HFFc6 (cell line): ENCODE data around the gene ZBED5. TPM values are rescaled to one million over a fixed set of nuclear protein-coding genes. Genes with fewer than 3 reads are reported as not detected.
"Not testable (repeated sequence)": the region's sequence is repeated elsewhere in the genome, so short reads cannot be mapped to it uniquely, and the experiment has no call there.

Experiments used
- DNase-seq: peaks from one replicate; pipeline ENCODE4 v3.0.0-alpha.2; 2018
- H3K27ac Mint-ChIP-seq: 2 replicates; pipeline ENCODE4 v1.8.0; 2020; ENCODE audit warnings: mild to moderate bottlenecking, mixed read lengths
- H3K27me3 Mint-ChIP-seq: 2 replicates; pipeline ENCODE4 v1.8.0; 2021; ENCODE audit warnings: mild to moderate bottlenecking, moderate library complexity, mixed read lengths; ENCODE audit not compliant: insufficient read depth
- H3K36me3 Mint-ChIP-seq: 2 replicates; pipeline ENCODE4 v1.8.0; 2021; ENCODE audit warnings: low read depth, mixed read lengths
- H3K4me1 Mint-ChIP-seq: 2 replicates; pipeline ENCODE4 v1.8.0; 2020; ENCODE audit warnings: low read depth, mixed read lengths
- H3K4me3 Mint-ChIP-seq: 2 replicates; pipeline ENCODE4 v1.8.0; 2020; ENCODE audit warnings: mild to moderate bottlenecking, moderate library complexity, mixed read lengths
- H3K9me3 Mint-ChIP-seq: 2 replicates; pipeline ENCODE4 v1.8.0; 2020; ENCODE audit warnings: mild to moderate bottlenecking, mixed read lengths
- total RNA-seq, 6 experiments: library from RNA; stranded (reverse); fragmentation: NEBNext Ultra II Directional; extraction: Animal tissue kit (Norgen Biotek cat#: 25700); gene quantifications; 2 replicates in 1 of 6; 3 replicates in 5 of 6; pipeline ENCODE4 v1.2.3, GENCODE V29; 2021
- TF ChIP-seq, protein P1 (sequence below): fragments of 200-600 bp; sonication (generic); IDR thresholded peaks from 2 replicates; pipeline ENCODE4 v1.5.0; 2021; ENCODE audit warnings: antibody characterized with exemption, mild to moderate bottlenecking

The ZBED5 gene
- total RNA-seq, 6 experiments from 2014 or later, result 24.0 to 29.0 (median 26.4) TPM

DNA sequence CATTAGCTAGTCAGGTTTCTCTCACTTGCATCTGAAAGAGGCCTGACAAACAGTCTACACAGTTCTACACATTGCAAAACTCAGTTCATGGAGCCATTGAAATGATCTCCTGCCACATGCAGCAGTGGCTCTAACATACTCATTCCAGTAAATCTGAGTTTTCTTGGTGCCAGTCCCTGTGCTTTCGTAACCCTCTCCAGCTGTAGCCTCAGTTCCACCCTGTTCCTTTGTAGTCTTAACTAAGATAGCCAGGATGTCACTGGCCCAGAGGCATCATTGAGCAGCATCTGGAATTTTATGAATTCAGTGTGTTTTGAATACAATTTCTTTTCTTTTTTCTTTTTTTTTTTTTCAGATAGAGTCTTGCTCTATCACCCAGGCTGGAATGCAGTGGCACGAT, 37.4 kb upstream of the ZBED5 start:
- Mint-ChIP-seq H3K4me1 (peaks cover 37% of the 10 kb centered on the region), H3K4me3 (no peak overlapping the region), H3K9me3 (peaks cover 5% of the 10 kb centered on the region; the same call in 1 of the 2 replicates), H3K27ac (no peak overlapping the region), H3K36me3 (peaks cover 5% of the 10 kb centered on the region; the same call in 1 of the 2 replicates), H3K27me3 (no peaks in the 10 kb centered on the region)
- DNase-seq, result no peak
- TF ChIP-seq, protein P1, sequence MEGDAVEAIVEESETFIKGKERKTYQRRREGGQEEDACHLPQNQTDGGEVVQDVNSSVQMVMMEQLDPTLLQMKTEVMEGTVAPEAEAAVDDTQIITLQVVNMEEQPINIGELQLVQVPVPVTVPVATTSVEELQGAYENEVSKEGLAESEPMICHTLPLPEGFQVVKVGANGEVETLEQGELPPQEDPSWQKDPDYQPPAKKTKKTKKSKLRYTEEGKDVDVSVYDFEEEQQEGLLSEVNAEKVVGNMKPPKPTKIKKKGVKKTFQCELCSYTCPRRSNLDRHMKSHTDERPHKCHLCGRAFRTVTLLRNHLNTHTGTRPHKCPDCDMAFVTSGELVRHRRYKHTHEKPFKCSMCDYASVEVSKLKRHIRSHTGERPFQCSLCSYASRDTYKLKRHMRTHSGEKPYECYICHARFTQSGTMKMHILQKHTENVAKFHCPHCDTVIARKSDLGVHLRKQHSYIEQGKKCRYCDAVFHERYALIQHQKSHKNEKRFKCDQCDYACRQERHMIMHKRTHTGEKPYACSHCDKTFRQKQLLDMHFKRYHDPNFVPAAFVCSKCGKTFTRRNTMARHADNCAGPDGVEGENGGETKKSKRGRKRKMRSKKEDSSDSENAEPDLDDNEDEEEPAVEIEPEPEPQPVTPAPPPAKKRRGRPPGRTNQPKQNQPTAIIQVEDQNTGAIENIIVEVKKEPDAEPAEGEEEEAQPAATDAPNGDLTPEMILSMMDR, result no peak

DNA sequence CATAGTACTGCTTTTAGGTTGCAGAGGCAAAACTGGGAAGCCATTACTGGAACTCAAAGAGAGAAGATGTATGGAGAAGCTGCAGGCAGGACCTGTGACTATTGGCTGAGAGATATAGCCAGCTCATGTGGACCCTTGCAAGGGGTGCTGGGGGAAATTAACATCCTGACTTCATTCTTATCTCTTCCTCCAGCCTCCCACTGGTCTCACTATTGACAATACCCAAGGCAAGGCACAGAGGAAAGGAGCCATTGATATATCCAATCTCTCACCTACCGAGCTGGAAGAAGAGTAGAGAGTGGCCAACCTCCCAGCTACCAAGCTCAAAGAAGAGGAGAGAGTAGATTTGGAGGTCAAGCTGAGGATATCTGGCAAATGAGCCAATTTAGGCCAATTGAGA, 36.8 kb upstream of the ZBED5 start:
- Mint-ChIP-seq H3K4me3 (no peak overlapping the region), H3K36me3 (peaks cover 10% of the 10 kb centered on the region), H3K4me1 (peaks cover 30% of the 10 kb centered on the region), H3K9me3 (peaks cover 12% of the 10 kb centered on the region), H3K27ac (no peak overlapping the region), H3K27me3 (no peaks in the 10 kb centered on the region)
- TF ChIP-seq, protein P1, result no peak
- no peak for DNase-seq

DNA sequence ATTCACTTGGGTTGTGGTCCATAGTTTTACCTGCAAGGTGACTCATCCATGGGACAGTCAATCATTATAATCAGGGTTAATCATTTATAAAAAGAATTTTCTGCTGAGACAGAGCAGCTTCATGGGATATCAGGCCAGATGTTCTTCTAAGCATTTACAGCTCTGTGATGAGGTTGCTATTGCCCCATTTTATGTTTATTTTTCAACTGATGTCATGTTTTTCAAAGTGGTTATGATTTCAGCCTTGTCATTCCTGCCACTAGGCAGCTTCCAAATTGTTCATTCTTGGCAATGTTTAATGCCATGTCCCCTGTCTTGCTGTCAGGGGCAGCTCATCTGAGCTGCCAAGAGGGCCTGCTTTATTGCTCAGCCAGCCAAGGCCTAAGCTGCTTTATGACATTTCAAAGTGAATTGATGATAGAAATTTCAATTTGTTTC, 35.9 kb upstream of the ZBED5 start:
- Mint-ChIP-seq H3K4me1 (peaks cover 21% of the 10 kb centered on the region), H3K27me3 (no peaks in the 10 kb centered on the region), H3K9me3 (peaks cover 13% of the 10 kb centered on the region), H3K27ac (no peak overlapping the region; the same call in 1 of the 2 replicates), H3K36me3 (peaks cover 12% of the 10 kb centered on the region), H3K4me3 (no peak overlapping the region)
- peak; percentile 41 for DNase-seq
- TF ChIP-seq, protein P1, result peak; percentile 62

DNA sequence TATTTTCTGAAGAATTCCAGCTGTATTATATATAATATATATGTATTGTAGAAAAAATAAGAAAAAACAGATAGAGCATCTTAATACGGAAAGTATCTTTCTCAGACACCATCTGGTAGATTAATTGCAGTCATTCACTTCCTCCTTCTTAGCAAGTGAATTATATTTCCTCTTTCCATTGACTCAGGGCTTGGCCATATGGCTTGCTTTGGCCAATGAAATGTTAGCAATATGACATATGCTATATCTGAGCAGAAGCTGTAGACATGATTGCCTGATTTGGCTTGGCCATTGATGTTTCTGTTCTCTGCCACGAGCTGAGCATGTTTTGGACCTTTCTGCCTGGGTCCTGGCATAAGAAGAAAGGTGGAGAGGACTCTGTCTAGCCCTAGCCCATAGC, 34.4 kb upstream of the ZBED5 start:
- Mint-ChIP-seq H3K4me3 (no peak overlapping the region), H3K27ac (no peak overlapping the region), H3K4me1 (peaks cover 10% of the 10 kb centered on the region), H3K36me3 (peaks cover 12% of the 10 kb centered on the region), H3K9me3 (peaks cover 13% of the 10 kb centered on the region), H3K27me3 (no peaks in the 10 kb centered on the region)
- DNase-seq, result no peak
- TF ChIP-seq, protein P1, result no peak

DNA sequence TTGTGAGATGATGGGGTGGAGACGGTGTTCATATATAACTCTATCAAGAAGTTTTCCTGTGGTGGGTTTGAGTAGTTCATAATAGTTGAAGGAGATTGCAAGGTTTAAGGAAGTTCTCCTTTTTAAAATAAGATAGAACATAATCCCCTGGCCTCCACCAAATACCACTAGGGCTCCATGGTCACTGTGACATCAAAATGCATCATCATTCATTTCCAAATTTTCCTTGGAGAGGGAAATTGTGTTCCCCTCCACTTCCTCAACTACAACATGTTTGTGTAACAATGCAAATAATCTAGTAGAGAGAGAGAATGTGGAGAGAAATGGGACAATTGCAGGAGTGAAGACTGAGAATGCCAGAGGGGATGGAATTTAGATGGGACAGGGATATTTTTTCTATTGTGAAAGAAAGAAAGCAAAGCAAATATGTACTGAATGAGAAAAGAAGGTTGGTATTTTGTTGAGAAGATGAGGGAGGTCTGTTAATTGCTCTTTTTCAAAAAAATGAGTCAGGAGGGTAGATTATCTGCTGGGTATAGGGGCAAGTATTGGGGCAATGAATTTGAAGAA, 33.4 kb upstream of the ZBED5 start:
- H3K27me3 Mint-ChIP-seq, result no peaks in the 10 kb centered on the region
- peaks cover 13% of the 10 kb centered on the region for H3K9me3 Mint-ChIP-seq
- H3K36me3 Mint-ChIP-seq, result peaks cover 12% of the 10 kb centered on the region; the same call in 1 of the 2 replicates
- DNase-seq, result no peak
- H3K27ac Mint-ChIP-seq, result no peak overlapping the region
- peaks cover 10% of the 10 kb centered on the region for H3K4me1 Mint-ChIP-seq
- no peak overlapping the region for H3K4me3 Mint-ChIP-seq
- TF ChIP-seq, protein P1, result no peak

DNA sequence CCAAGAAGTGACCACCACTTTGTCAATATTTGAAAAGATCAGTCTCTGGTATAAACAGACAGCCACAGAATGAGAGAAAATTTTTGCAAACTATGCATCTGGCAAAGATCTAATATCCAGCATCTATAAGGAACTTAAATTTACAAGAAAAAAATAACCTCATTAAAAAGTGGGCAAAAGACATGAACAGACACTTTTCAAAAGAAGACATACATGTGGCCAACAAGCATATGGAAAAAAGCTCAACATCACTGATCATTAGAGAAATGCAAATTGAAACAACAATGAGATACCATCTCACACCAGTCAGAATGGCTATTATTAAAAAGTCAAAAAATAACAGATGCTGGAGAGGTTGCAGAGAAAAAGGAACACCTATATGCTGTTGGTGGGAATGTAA, 32.2 kb upstream of the ZBED5 start:
- H3K27me3 Mint-ChIP-seq, result not testable (repeated sequence)
- peaks cover 12% of the 10 kb centered on the region; the same call in 1 of the 2 replicates for H3K36me3 Mint-ChIP-seq

More for the DNA sequence above, 32.2 kb upstream of the ZBED5 start:
- DNase-seq, H3K27ac Mint-ChIP-seq, H3K4me3 Mint-ChIP-seq: not testable (repeated sequence)
- Mint-ChIP-seq H3K9me3 (peaks cover 13% of the 10 kb centered on the region), H3K4me1 (peaks cover 17% of the 10 kb centered on the region)
